ENCODE results near the gene LNPEP.

LNPEP gene

GRCh38 chr5:97010606-97011005 is 74.7 kb downstream of the LNPEP start:
- DNase-seq, result no peak
- TF ChIP-seq, protein P1, sequence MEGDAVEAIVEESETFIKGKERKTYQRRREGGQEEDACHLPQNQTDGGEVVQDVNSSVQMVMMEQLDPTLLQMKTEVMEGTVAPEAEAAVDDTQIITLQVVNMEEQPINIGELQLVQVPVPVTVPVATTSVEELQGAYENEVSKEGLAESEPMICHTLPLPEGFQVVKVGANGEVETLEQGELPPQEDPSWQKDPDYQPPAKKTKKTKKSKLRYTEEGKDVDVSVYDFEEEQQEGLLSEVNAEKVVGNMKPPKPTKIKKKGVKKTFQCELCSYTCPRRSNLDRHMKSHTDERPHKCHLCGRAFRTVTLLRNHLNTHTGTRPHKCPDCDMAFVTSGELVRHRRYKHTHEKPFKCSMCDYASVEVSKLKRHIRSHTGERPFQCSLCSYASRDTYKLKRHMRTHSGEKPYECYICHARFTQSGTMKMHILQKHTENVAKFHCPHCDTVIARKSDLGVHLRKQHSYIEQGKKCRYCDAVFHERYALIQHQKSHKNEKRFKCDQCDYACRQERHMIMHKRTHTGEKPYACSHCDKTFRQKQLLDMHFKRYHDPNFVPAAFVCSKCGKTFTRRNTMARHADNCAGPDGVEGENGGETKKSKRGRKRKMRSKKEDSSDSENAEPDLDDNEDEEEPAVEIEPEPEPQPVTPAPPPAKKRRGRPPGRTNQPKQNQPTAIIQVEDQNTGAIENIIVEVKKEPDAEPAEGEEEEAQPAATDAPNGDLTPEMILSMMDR (IDR thresholded peaks at IDR 0.05; ENCODE audit: low read depth, low read length), result no peak
- Histone ChIP-seq H3K4me1 (peaks cover 5% of the 10 kb centered on the region), H3K9me3 (no peaks in the 10 kb centered on the region), H3K36me3 (0 out of 2 replicates have a peak, but pooled peaks cover 3% of the 10 kb centered on the region), H3K4me3 (ENCODE audit: low read depth, low read length) (no peak overlapping the region), H3K27me3 (no peaks in the 10 kb centered on the region)

GRCh38 chr5:97011567-97011966 is 75.7 kb downstream of the LNPEP start:
- no peak for DNase-seq
- Histone ChIP-seq H3K9me3 (no peaks in the 10 kb centered on the region), H3K27me3 (no peaks in the 10 kb centered on the region), H3K36me3 (0 out of 2 replicates have a peak, but pooled peaks cover 3% of the 10 kb centered on the region), H3K4me1 (peaks cover 5% of the 10 kb centered on the region), H3K4me3 (ENCODE audit: low read depth, low read length) (no peak overlapping the region)
- TF ChIP-seq, protein P1 (IDR thresholded peaks at IDR 0.05; ENCODE audit: low read depth, low read length), result no peak

- TF ChIP-seq, protein P1 (IDR thresholded peaks at IDR 0.05; ENCODE audit: low read depth, low read length), result no peak
- Histone ChIP-seq H3K4me3 (ENCODE audit: low read depth, low read length) (no peak overlapping the region), H3K36me3 (peaks cover 6% of the 10 kb centered on the region), H3K27me3 (no peaks in the 10 kb centered on the region), H3K4me1 (peaks cover 5% of the 10 kb centered on the region; the same call in 1 of the 2 replicates), H3K9me3 (no peaks in the 10 kb centered on the region)
- DNase-seq, result no peak
Observed at GRCh38 chr5:97019435-97020117, 83.7 kb downstream of the LNPEP start.

- no peak for DNase-seq
- TF ChIP-seq, protein P1 (IDR thresholded peaks at IDR 0.05; ENCODE audit: low read depth, low read length), result no peak
- H3K27me3 ChIP-seq, result no peaks in the 10 kb centered on the region
- H3K9me3 ChIP-seq, result no peaks in the 10 kb centered on the region
- H3K4me1 ChIP-seq, result no peaks in the 10 kb centered on the region
- peaks cover 11% of the 10 kb centered on the region for H3K36me3 ChIP-seq
- no peak overlapping the region for H3K4me3 ChIP-seq (ENCODE audit: low read depth, low read length)
Observed at GRCh38 chr5:97021416-97021815, 85.5 kb downstream of the LNPEP start.

DNA sequence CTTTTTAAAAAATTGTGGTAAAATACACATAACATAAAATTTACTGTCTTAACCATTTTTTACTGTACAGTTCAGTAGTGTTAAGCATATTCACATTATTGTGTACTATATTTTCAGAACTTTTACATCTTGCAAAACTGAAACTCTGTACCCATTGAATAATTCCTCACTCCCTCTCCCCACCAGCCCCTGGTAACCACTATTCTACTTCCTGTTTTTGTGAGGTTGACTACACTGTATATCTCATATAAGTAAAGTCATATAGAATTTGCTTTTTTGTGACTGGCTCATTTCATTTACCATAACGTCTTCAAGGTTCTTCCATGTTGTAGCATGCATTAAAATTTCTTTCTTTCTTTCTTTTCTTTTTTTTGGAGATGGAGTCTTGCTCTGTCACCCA is 87.0 kb downstream of the LNPEP start:
- H3K4me3 ChIP-seq (ENCODE audit: low read depth, low read length), result no peak overlapping the region
- H3K4me1 ChIP-seq, result no peaks in the 10 kb centered on the region
- peaks cover 11% of the 10 kb centered on the region for H3K36me3 ChIP-seq
- no peaks in the 10 kb centered on the region for H3K27me3 ChIP-seq
- H3K9me3 ChIP-seq, result no peaks in the 10 kb centered on the region
- TF ChIP-seq, protein P1 (IDR thresholded peaks at IDR 0.05; ENCODE audit: low read depth, low read length), result no peak
- no peak for DNase-seq

- no peak for DNase-seq
- peaks cover 16% of the 10 kb centered on the region for H3K36me3 ChIP-seq
- H3K4me3 ChIP-seq (ENCODE audit: low read depth, low read length), result no peak overlapping the region
- no peaks in the 10 kb centered on the region for H3K9me3 ChIP-seq
- no peaks in the 10 kb centered on the region for H3K4me1 ChIP-seq
- TF ChIP-seq, protein P1 (IDR thresholded peaks at IDR 0.05; ENCODE audit: low read depth, low read length), result no peak
- no peaks in the 10 kb centered on the region for H3K27me3 ChIP-seq
Observed at GRCh38 chr5:97026721-97027120, 90.8 kb downstream of the LNPEP start.
